ENCODE data around the gene FARSB. TPM values are rescaled to one million over a fixed set of nuclear protein-coding genes. Genes with fewer than 3 reads are reported as not detected.

Gene FARSB
- total RNA-seq, 4 donors from 2014 or later = 9.4 to 24.1 (median 16.2) TPM

DNA sequence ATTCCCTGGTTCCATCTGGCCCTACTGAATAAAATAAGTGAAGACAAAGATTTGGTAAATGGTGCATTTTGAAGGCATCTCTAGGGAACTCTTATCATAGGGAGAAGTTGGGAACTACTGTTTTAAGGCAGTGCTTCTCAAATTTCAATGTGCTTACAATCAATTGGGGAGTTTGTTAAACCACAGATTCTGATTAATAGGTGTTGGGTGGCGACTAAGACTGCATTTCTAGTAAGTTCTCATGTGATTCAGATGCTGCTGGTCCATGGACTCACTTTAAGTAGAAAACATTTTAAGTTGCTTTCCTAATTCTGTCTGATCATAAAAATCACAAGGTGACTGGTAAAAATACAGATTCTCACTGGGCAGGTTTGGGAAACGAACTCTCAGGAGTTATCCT, 14.6 kb downstream of the FARSB start:
- H3K36me3 ChIP-seq = no peaks in the 10 kb centered on the region
- no peaks in the 10 kb centered on the region for H3K9me3 ChIP-seq
- no peak overlapping the region for H3K4me3 ChIP-seq
- intact Hi-C loops (cut with DNase I; ENCODE audit: low total_unique reads) = no loop called here
- no peak for DNase-seq
- H3K4me1 ChIP-seq = no peaks in the 10 kb centered on the region
- no peaks in the 10 kb centered on the region for H3K27me3 ChIP-seq
- H3K27ac ChIP-seq = no peak overlapping the region
- TF ChIP-seq, protein P1, sequence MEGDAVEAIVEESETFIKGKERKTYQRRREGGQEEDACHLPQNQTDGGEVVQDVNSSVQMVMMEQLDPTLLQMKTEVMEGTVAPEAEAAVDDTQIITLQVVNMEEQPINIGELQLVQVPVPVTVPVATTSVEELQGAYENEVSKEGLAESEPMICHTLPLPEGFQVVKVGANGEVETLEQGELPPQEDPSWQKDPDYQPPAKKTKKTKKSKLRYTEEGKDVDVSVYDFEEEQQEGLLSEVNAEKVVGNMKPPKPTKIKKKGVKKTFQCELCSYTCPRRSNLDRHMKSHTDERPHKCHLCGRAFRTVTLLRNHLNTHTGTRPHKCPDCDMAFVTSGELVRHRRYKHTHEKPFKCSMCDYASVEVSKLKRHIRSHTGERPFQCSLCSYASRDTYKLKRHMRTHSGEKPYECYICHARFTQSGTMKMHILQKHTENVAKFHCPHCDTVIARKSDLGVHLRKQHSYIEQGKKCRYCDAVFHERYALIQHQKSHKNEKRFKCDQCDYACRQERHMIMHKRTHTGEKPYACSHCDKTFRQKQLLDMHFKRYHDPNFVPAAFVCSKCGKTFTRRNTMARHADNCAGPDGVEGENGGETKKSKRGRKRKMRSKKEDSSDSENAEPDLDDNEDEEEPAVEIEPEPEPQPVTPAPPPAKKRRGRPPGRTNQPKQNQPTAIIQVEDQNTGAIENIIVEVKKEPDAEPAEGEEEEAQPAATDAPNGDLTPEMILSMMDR (IDR thresholded peaks at IDR 0.05) = no peak
- no peak for TF ChIP-seq POLR2A (IDR thresholded peaks at IDR 0.05)

DNA sequence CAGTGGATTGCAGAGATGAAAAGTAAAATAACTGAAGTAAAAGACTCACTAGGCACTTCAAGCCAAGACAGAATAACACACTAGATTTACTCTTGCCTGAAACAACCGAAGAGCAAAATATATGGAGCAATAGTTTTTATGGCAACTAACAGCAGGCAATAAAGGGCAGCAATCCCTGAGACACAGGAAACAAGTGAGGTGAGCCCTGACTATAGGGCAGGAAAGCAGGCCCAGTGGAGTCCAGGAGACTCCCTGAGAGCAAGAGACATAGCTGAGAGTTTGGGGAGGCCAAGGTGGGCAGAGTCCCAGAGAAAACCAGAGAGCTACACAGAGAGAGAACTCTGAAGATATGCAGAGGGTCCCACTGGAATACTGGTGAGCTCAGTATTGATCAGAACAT, 18.8 kb downstream of the FARSB start:
- H3K36me3 ChIP-seq = no peaks in the 10 kb centered on the region

DNA sequence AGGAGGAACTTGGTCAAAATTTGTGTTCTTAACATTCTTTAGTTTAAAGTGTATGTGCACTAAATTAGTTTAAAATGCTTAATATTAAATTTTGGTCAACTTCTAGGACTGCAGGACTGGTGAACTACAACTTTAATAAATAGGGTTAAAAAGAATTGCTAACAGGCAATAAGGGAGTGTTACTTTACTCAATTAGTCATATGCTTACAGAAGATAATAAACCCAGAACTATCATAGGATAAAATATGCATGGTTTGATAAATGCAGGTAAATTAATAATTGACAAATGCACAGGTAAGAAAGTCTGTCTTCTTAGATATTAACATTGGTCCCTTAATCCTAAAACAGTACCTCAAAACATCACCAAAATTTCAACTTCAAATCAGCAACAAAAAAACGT, 20.6 kb downstream of the FARSB start:
- no peak overlapping the region for H3K4me3 ChIP-seq
- intact Hi-C loops (cut with DNase I; ENCODE audit: low total_unique reads) = no loop called here
- H3K27ac ChIP-seq = no peak overlapping the region
- no peak for DNase-seq
- H3K4me1 ChIP-seq = no peaks in the 10 kb centered on the region
- no peaks in the 10 kb centered on the region for H3K36me3 ChIP-seq
- TF ChIP-seq, protein P1 (IDR thresholded peaks at IDR 0.05) = no peak
- TF ChIP-seq POLR2A (IDR thresholded peaks at IDR 0.05) = no peak
- H3K9me3 ChIP-seq = no peaks in the 10 kb centered on the region
- no peaks in the 10 kb centered on the region for H3K27me3 ChIP-seq

More for the DNA sequence above, 18.8 kb downstream of the FARSB start:
- Histone ChIP-seq H3K27me3 (no peaks in the 10 kb centered on the region), H3K27ac (no peak overlapping the region), H3K4me3 (no peak overlapping the region), H3K9me3 (no peaks in the 10 kb centered on the region), H3K4me1 (no peaks in the 10 kb centered on the region)
- intact Hi-C loops (cut with DNase I; ENCODE audit: low total_unique reads) = no loop called here
- no peak for DNase-seq
- no peak for TF ChIP-seq POLR2A (IDR thresholded peaks at IDR 0.05)
- TF ChIP-seq, protein P1 (IDR thresholded peaks at IDR 0.05) = no peak

DNA sequence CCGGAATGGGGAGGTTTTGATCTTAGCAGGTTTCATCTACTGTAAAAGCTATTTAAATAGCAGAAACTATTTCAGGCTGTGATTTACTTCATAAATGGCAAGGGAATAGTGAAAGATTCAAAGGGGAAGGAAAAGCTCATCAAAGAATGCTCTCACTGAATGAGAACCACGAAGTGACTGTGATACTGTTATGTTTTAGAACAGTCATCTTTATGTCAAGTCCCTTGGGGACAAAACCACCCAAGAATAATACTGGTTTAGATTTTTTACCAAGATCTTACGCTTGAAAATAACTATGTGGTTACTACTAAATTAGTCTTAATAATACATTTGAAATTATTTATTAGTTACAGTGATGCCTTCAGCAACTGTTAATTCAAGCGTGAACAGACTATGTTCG, 28.1 kb downstream of the FARSB start:
- Histone ChIP-seq H3K9me3 (no peaks in the 10 kb centered on the region), H3K4me3 (no peak overlapping the region), H3K36me3 (no peaks in the 10 kb centered on the region), H3K27me3 (no peaks in the 10 kb centered on the region), H3K27ac (no peak overlapping the region), H3K4me1 (no peaks in the 10 kb centered on the region)
- intact Hi-C loops (cut with DNase I; ENCODE audit: low total_unique reads) = no loop called here
- TF ChIP-seq, protein P1 (IDR thresholded peaks at IDR 0.05) = no peak
- DNase-seq = no peak

DNA sequence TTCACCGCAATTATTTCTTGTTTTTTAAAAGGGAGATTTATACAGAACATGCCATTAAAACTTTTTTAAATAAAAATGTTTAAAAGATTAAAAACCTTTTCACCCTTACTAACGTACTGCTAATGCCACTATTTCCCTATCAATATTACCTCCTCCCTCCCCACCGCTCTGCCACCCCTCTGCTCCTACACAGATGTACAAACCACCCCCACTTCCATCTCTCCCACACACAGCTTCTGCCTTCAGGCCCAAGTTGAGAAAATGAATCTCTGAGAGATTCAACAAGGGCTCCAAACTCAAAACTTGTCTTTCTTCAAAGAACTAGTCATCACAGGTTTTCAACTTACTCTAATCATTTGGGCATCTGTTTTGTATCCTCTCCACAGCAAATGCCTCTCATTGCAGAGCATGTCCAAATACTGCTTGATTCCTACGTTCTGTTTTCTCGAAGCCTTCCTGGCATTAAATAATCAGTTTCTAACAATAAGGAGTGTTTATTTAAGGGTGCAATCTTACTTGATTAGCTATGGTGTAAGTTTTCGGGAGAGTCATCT, 32.1 kb downstream of the FARSB start:
- intact Hi-C loops (cut with DNase I; ENCODE audit: low total_unique reads) = no loop called here
- no peak for DNase-seq
- Histone ChIP-seq H3K4me1 (no peaks in the 10 kb centered on the region), H3K27ac (no peak overlapping the region), H3K36me3 (no peaks in the 10 kb centered on the region), H3K4me3 (no peak overlapping the region), H3K27me3 (no peaks in the 10 kb centered on the region), H3K9me3 (no peaks in the 10 kb centered on the region)
- TF ChIP-seq, protein P1 (IDR thresholded peaks at IDR 0.05) = no peak
- TF ChIP-seq POLR2A (IDR thresholded peaks at IDR 0.05) = no peak

Measured in uterus (tissue), 4 donors.